Smooth muscle cell (in vitro differentiated cells): ENCODE measurements around the gene RNF225. TPM values are rescaled to one million over a fixed set of nuclear protein-coding genes. Genes with fewer than 3 reads are reported as not detected.

ENCODE experiments used
- DNase-seq: peaks from one replicate; lab custom pipeline; 2025; ENCODE audit not compliant: unreplicated experiment; lab: John Stamatoyannopoulos, UW
- H2AFZ ChIP-seq: fragments of 200-600 bp; sonication (generic); 2 replicates; pipeline ENCODE4 v1.6.0; 2016; ENCODE audit warnings: antibody characterized with exemption, low read depth, mild to moderate bottlenecking
- H3F3A ChIP-seq: fragments of 200-600 bp; sonication (generic); 2 replicates; pipeline ENCODE4 v1.6.0; 2017; ENCODE audit warnings: antibody characterized with exemption, low read depth
- H3K27ac ChIP-seq: fragments of 200-600 bp; sonication (generic); 2 replicates; pipeline ENCODE4 v1.5.1; 2016; ENCODE audit warnings: low read depth, mild to moderate bottlenecking
- H3K27me3 ChIP-seq: fragments of 200-600 bp; sonication (generic); 2 replicates; pipeline ENCODE4 v1.6.1; 2016; ENCODE audit warnings: low read depth, mild to moderate bottlenecking
- H3K36me3 ChIP-seq: fragments of 200-600 bp; sonication (generic); 2 replicates; pipeline ENCODE4 v1.5.1; 2016; ENCODE audit warnings: low read depth
- H3K4me1 ChIP-seq: fragments of 200-600 bp; sonication (generic); 2 replicates; pipeline ENCODE4 v1.5.1; 2016; ENCODE audit warnings: low read depth
- H3K4me2 ChIP-seq: fragments of 200-600 bp; sonication (generic); 2 replicates; pipeline ENCODE4 v1.6.0; 2016; ENCODE audit warnings: mild to moderate bottlenecking
- H3K4me3 ChIP-seq: fragments of 200-600 bp; sonication (generic); 2 replicates; pipeline ENCODE4 v1.5.1; 2016; ENCODE audit warnings: mild to moderate bottlenecking
- H3K79me2 ChIP-seq: fragments of 200-600 bp; sonication (generic); 2 replicates; pipeline ENCODE4 v1.6.0; 2016; ENCODE audit warnings: low read depth, mild to moderate bottlenecking
- H3K9ac ChIP-seq: fragments of 200-600 bp; sonication (generic); 2 replicates; pipeline ENCODE4 v1.6.0; 2016; ENCODE audit warnings: low read depth
- H3K9me3 ChIP-seq: fragments of 200-600 bp; sonication (generic); replicated peaks from 2 replicates; pipeline ENCODE4 v1.5.1; 2016; ENCODE audit warnings: low read depth
- H4K20me1 ChIP-seq: fragments of 200-600 bp; sonication (generic); 2 replicates; pipeline ENCODE4 v1.6.0; 2016; ENCODE audit warnings: low read depth
- WGBS: methylation state at CpG from one replicate; pipeline ENCODE4 v1.1.7; 2016; ENCODE audit warnings: low lambda C conversion rate; 5-methylcytosine and 5-hydroxymethylcytosine counted together
- polyA plus RNA-seq: library from polyadenylated mRNA; unstranded; fragments of >200 nt; fragmentation: Nextera tagmentation; extraction: Ambion mirVana; gene quantifications from 2 replicates; pipeline ENCODE4 v1.2.1, GENCODE V29; 2016
- total RNA-seq: library from RNA; depleted of rRNA; stranded (reverse); fragments of >200 nt; gene quantifications from 2 replicates; pipeline ENCODE4 v1.2.3, GENCODE V29; 2014
- TF ChIP-seq, protein P1 (sequence below): fragments of 200-600 bp; sonication (generic); IDR thresholded peaks from 2 replicates; pipeline ENCODE4 v1.5.1; 2017; ENCODE audit warnings: borderline replicate concordance, mild to moderate bottlenecking, antibody characterized with exemption; ENCODE audit not compliant: insufficient read depth, poor library complexity, severe bottlenecking

RNF225 gene
- total and polyA plus RNA-seq, 2 experiments from 2014 or later, result 0.96 TPM; not detected in 1

DNA sequence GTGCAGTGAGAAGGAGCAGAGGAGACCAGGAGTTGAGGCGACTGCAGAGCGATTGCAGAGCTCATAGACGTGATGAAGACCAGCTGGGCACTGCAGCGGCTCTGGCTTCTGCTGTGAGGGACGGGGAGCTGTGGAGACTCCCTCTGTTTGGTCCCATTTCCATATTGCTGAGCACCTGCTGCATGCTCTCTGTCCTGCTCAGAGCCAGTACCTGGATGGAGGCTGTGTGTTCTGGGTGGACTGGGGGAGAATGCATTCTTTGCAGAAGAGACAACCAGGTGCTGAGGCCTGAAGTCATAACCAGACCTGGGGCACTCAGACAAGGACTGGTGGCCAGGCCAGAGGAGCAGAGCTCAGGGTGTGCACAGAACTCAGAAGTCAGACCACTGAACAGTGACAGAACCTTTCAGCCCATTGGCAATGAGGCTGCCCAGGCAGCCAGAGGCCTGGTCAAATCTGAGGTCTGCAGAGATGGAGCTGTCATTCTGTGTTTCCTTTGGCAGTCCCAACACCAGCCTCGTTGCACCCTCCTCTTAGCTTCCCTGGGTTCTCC lies 40.9 kb upstream of the RNF225 start:
- 91% methylated on average over 6 of the region's 6 CpGs for WGBS
- DNase-seq, result no peak

DNA sequence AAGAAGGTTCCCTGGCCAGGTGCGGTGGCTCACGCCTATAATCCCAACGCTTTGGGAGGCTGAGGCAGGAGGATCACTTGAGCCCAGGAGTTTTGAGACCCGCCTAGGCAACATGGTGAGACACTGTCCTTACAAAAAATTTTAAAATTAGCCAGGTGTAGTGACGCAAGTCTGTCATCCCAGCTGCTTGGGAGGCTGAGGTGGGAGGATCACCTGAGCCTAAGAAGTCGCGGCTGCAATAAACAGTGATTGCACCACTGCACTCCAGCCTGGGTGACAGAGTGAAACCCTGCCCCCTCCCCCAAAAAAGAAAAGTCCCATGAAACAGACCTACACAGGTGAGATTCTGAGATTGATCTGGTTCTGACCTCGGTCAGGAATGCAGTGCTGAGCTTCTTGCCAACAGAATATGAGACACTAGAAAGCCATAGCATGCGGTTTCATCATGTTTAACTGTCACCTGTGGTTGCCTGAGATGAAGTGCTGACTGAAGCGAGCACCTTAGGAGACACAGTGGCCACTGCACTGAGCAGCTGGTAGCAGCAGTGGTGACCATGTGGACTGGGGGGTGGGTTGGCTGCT lies 40.1 kb upstream of the RNF225 start:
- Histone ChIP-seq H3K9ac (no peak overlapping the region), H4K20me1 (no peaks in the 10 kb centered on the region), H3K4me1 (no peaks in the 10 kb centered on the region), H3K9me3 (no peaks in the 10 kb centered on the region), H2AFZ (no peak overlapping the region), H3K36me3 (no peaks in the 10 kb centered on the region), H3K27ac (no peak overlapping the region), H3K27me3 (no peaks in the 10 kb centered on the region), H3K4me3 (no peak overlapping the region), H3K4me2 (no peak overlapping the region), H3K79me2 (no peaks in the 10 kb centered on the region), H3F3A (no peaks in the 10 kb centered on the region)
- 97% methylated on average over 10 of the region's 10 CpGs for WGBS
- DNase-seq, result no peak
- TF ChIP-seq, protein P1, sequence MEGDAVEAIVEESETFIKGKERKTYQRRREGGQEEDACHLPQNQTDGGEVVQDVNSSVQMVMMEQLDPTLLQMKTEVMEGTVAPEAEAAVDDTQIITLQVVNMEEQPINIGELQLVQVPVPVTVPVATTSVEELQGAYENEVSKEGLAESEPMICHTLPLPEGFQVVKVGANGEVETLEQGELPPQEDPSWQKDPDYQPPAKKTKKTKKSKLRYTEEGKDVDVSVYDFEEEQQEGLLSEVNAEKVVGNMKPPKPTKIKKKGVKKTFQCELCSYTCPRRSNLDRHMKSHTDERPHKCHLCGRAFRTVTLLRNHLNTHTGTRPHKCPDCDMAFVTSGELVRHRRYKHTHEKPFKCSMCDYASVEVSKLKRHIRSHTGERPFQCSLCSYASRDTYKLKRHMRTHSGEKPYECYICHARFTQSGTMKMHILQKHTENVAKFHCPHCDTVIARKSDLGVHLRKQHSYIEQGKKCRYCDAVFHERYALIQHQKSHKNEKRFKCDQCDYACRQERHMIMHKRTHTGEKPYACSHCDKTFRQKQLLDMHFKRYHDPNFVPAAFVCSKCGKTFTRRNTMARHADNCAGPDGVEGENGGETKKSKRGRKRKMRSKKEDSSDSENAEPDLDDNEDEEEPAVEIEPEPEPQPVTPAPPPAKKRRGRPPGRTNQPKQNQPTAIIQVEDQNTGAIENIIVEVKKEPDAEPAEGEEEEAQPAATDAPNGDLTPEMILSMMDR, result no peak

More for the DNA sequence above, 40.9 kb upstream of the RNF225 start:
- H3K4me2 ChIP-seq, result no peak overlapping the region
- H3K79me2 ChIP-seq, result peaks cover 2% of the 10 kb centered on the region
- TF ChIP-seq, protein P1, result no peak
- H3K27me3 ChIP-seq, result no peaks in the 10 kb centered on the region
- H3K4me1 ChIP-seq, result no peaks in the 10 kb centered on the region
- H3K9me3 ChIP-seq, result no peaks in the 10 kb centered on the region
- H3K9ac ChIP-seq, result no peak overlapping the region
- H3F3A ChIP-seq, result no peaks in the 10 kb centered on the region
- no peak overlapping the region for H2AFZ ChIP-seq
- H3K36me3 ChIP-seq, result no peaks in the 10 kb centered on the region
- no peaks in the 10 kb centered on the region for H4K20me1 ChIP-seq
- H3K4me3 ChIP-seq, result no peak overlapping the region
- no peak overlapping the region for H3K27ac ChIP-seq

DNA sequence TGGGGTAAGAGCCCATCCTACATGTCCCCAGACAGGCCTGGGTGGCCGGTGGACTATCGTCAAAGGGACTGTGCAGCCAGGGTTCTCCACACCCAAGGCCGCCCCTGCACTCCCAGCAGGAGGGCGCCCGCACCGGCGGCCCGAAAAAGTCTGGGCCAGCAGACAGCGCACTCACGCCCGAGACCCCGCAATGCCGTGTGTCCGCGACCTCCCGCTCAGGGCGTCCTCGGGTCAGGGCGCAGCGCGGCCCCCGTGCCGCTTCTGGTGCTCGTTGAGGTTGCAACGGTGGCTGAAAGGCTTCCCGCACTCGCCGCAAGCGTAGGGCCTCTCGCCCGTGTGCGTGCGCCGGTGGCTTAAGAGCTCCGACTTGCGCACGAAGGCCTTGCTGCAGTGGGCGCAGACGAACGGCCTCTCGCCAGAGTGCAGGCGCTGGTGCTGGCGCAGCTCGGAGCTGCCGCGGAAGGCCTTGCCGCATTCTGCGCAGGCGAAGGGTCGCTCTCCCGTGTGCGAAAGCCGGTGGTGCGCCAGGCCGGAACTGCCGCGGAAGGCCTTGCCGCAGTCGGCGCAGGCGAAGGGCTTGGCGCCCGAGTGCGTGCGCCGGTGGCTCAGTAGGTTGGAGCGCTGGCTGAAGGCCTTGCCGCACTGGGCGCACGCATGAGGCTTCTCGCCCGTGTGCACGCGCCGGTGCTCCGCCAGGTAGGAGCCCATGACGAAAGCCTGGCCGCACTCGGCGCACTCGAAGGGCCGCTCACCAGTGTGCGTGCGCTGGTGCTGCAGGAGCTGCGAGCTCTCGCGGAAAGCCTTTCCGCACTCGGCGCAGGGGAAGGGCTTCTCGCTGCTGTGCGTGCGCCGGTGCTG lies 39.3 kb upstream of the RNF225 start:
- TF ChIP-seq, protein P1, result no peak
- no peaks in the 10 kb centered on the region for H3K27me3 ChIP-seq
- 97% methylated on average over 51 of the region's 94 CpGs for WGBS
- no peak overlapping the region for H3K4me2 ChIP-seq
- no peaks in the 10 kb centered on the region for H4K20me1 ChIP-seq
- no peaks in the 10 kb centered on the region for H3K36me3 ChIP-seq
- DNase-seq, result no peak
- H3K4me3 ChIP-seq, result no peak overlapping the region
- H3K4me1 ChIP-seq, result no peaks in the 10 kb centered on the region
- no peak overlapping the region for H3K9ac ChIP-seq
- no peaks in the 10 kb centered on the region for H3F3A ChIP-seq
- H3K27ac ChIP-seq, result no peak overlapping the region
- no peaks in the 10 kb centered on the region for H3K79me2 ChIP-seq
- no peak overlapping the region for H2AFZ ChIP-seq
- no peaks in the 10 kb centered on the region for H3K9me3 ChIP-seq
